ENCODE results near the gene ZNF12.
"Not testable (repeated sequence)": the region's sequence is repeated elsewhere in the genome, so short reads cannot be mapped to it uniquely, and the experiment has no call there.

The ZNF12 gene

DNA sequence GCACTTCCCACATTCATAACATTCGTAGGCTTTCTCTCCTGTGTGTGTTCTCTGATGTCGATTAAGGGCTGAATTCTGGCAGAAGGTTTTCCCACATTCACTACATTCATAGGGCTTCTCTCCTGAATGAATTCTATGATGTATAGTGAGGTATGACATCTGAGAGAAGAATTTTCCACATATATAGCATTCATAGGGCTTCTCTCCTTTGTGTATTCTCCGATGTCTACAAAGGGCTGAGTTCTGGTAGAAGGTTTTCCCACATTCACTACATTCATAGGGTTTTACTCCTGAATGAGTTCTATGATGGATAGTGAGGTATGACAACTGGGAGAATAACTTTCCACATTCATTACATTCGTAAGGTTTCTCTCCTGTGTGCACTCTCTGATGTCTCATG is 15.6 kb downstream of the ZNF12 start:
- DNase-seq = no peak

GRCh38 chr7:6680146-6680545 is 26.6 kb downstream of the ZNF12 start:
- DNase-seq = no peak

GRCh38 chr7:6675807-6676405 is 30.8 kb downstream of the ZNF12 start:
- no peak for DNase-seq

DNA sequence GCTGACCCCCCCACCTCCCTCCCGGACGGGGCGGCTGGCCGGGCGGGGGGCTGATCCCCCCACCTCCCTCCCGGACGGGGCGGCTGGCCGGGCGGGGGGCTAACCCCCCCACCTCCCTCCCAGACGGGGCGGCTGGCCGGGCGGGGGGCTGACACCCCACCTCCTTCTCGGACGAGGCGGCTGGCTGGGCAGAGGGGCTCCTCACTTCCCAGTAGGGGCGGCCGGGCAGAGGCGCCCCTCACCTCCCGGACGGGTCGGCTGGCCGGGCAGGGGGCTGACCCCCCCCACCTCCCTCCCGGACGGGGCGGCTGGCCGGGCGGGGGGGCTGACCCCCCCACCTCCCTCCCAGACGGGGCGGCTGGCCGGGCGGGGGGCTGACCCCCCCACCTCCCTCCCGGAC is 35.9 kb downstream of the ZNF12 start:
- DNase-seq = not testable (repeated sequence)

GRCh38 chr7:6658618-6659345 is 48.0 kb downstream of the ZNF12 start:
- peak; percentile 29 for DNase-seq

GRCh38 chr7:6656413-6656812 is 50.3 kb downstream of the ZNF12 start:
- no peak for DNase-seq

- no peak for DNase-seq
These were observed 50.9 kb downstream of the ZNF12 start for GRCh38 chr7:6655636-6656385.

- DNase-seq = no peak
These were observed 51.7 kb downstream of the ZNF12 start for GRCh38 chr7:6654842-6655610.

- no peak for DNase-seq
These were observed 52.5 kb downstream of the ZNF12 start for GRCh38 chr7:6654113-6654841.

GRCh38 chr7:6653071-6654003 is 53.4 kb downstream of the ZNF12 start:
- no peak for DNase-seq

DNA sequence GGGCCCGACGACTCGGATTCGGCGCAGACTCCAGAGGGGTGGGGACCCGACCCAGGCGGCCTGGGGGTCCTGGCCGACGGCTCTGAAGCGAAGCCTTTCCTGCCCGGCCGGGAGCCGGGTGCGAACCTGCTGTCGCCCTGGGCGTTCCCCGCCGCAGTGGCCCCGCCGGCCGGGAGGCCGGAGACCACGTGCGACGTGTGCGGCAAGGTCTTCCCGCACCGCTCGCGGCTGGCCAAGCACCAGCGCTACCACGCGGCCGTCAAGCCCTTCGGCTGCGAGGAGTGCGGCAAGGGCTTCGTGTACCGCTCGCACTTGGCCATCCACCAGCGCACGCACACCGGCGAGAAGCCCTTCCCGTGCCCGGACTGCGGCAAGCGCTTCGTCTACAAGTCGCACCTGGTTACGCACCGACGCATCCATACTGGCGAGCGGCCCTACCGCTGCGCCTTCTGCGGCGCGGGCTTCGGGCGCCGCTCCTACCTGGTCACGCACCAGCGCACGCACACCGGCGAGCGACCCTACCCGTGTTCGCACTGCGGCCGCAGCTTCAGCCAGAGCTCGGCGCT is 54.2 kb downstream of the ZNF12 start:
- no peak for DNase-seq

DNA sequence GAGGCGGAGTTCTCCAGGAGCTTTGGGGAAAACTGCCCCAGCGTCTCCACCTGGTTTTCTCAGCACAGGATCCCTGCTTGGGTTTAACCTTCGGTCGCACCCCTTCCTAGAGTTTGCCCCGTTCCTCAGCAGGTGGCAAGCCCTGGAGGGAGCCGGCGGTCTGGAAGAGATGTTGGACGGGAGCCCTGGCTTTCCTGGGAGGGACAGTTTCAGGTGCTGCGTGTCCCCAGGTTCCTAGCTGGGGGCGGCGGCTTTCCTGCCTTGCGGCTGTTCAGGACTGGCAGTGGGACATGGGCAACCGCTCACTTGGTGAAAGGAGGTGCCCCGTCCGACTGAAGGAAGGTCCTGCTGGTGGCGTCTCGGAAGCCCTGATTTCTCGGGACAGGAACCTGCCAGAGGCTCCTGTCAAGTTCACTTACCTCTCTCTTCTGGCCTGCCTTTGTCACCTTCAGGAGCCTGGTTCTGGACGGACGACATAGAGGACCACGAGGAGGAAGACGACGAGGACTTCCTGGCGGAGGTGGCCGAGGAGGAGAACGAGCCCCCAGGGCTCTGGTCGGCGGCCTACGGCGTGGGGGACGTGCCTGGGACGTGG is 54.8 kb downstream of the ZNF12 start:
- no peak for DNase-seq

- no peak for DNase-seq
These were observed 56.2 kb downstream of the ZNF12 start for GRCh38 chr7:6650521-6651011.

DNA sequence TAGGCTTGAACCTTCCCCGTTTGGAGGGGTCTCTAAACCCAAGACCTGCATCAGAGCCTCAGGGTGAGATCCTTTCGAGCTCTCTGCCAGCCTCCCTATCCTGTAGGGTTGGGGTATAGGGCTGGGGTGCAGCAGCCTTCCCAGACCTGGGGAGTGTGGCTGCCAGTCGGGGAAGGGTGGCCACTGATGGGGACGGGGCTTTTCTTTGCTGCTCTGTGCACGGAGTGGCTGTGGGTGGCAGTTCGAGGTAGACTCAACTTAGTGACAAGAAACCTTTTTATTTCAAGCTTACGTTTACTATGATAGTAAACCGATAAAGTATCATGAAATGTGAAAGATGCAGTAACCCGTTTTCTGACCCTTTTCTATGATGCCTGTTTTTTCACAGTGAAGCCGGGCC is 56.7 kb downstream of the ZNF12 start:
- no peak for DNase-seq

DNA sequence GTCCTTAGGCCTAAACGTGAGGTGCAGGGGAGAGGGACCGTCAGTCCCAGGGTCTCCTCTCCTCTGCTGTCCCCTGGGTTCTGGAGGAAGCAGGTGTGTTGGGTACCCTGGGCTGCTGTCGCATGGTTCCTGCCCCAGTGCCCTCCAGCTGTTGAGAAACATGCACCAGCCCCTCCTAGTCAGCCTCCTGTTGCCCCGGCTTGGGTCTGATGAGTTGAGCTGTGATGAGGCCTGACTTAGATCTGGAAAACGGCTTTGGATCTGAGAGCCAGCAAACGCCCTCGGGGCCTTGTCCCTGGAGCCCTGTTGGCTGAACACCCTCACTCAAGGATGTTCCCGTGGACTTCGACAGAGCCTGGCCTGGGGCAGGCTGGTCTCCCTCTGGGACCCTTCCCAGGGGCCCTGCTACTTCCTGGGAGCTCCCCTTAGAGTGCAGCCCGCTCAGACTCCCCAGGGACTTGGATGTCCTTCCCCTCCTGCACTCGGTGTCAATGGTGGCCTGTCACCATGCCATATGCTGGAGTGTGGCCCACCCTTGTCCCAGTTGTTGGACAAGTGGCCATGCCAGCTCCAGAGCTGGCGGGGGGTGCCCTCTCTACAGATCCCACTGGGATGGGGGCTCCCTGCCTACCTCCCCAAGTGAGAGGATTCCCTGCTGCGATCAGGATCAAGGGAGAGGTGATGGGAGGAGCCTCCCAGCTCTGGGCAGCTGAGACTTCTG is 57.3 kb downstream of the ZNF12 start:
- DNase-seq = no peak

DNA sequence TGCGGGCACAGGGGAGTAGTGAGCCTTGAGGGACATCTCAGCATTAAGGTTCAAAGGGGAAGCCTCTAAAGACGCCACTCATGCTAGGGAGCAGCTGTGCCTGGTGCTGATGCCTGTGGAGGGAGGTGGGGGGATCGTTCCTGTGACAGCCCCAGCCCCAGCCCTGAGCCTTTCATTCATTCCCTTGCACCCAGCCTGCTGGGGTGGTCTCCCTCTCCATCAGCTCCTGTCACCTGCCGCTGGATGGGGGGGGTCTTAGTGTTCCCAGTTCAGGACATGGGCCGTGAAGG is 58.0 kb downstream of the ZNF12 start:
- DNase-seq = no peak

DNA sequence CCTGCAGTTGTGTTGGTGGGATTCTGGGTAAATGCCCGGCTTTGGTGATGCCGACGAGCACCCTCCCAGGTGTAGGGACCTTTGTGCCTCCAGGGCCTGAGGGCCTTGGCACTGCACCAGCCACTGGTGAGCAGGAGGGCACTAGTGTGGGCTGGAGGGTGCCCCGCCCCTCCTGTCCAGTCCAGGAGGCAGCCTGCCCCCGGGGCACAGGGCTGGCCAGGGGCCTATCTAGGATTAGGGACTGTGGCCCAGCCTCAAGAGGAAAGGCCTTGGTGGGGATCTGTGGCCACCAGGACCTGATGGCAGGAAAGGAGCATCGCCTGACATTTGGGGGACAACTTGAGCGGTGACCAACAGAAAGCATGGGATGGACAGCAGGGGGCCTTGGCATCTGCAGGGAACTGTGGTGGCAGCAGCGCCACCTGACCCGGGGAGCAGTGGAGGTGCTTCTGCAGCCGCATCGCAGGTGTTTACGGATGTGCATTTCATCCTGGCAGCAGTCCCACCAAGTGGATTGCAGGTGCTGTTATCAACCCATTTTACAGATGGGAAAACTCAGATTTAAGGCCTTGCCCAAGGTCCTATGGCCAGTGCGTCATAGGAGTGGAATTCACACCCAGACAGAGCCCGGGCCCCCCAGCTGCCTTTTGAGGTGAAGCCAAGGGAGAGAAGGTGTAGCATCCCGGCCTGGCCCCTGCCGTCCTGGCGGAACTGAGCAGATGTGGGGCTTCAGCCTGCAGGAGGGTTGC is 58.5 kb downstream of the ZNF12 start:
- no peak for DNase-seq

DNA sequence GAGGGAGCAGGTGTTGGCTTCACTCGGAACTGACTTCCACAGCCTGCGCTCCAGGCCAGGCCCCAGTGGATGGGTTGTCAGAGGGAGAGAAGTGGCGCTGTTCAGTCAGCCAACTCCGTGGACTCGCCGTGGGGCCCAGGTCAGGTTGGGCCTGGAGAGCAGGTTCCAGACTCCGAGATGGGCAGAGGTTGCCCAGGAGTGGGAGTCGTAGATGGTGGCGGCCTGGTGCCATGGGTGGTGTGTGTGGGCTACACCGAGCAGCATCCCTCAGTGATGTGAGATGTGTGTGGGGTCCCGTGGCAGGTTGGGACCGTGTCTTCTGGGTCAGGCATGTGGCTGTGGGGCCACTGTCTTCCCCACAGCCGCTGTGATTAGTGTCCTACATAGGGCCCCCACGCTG is 59.2 kb downstream of the ZNF12 start:
- no peak for DNase-seq

DNA sequence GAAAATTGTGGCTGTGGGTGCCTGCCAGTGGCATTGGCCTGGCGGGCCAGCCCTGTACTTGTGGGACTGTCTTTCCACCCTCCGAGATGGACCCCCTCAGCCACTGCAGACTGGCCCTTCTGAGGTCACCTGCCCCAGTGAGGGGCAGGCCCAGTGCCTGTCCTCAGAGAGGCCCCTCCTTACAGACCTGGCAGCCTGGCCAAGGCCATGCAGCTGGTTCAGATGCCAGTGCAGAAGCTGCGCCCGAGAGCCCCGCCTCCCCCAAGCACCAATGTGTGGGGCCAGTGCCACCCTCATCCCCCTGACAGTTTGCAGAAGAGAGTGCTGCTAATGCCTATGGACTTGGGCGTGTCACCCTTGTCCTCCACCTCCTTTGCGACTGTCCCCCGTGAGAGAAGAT is 59.7 kb downstream of the ZNF12 start:
- no peak for DNase-seq
